CD1c-positive myeloid dendritic cell (primary cell): Measurements from ENCODE around the gene PLA1A.
"Not testable (repeated sequence)": the region's sequence is repeated elsewhere in the genome, so short reads cannot be mapped to it uniquely, and the experiment has no call there.

Experiments
- DNase-seq: peaks from one replicate; pipeline ENCODE4 v3.0.0-alpha.2; 2016; ENCODE audit errors: extremely low spot score

The PLA1A gene

DNA sequence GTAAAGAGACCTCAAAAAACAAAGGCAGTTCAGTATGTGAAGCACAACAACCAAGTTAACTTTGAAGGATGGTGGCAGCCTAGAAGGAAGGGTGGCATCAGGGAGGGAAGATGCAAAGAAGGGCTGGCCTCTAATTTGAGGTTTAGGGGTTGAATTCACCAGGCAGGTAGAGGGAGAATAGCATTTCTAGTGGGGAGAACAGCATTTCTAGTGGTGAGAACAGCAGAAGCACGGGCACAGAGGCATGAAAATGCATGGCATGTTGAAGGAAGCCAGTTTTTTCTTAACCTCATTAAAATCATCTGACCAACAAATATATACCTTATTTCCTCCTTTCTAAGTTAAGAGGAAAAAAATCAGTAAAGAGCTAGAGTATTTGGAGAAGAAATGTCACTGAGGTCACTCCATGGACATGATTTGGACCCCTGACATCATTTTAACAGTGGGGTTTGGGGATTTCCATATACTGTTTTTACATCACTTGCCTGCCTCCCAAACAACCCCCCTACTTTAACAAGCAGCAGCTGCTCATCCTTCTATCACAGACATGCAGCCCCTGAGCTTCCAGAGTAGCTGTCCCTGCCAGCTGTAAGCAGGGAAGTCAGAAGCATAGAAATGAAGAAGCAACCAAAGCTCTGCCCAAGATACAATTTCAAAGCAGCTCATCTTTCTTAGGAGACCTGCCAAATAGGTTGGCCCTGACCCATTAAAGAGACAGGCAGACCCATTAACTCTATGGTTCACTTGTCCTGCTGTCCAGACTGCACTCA, 65.1 kb downstream of the PLA1A start:
- DNase-seq = no peak

DNA sequence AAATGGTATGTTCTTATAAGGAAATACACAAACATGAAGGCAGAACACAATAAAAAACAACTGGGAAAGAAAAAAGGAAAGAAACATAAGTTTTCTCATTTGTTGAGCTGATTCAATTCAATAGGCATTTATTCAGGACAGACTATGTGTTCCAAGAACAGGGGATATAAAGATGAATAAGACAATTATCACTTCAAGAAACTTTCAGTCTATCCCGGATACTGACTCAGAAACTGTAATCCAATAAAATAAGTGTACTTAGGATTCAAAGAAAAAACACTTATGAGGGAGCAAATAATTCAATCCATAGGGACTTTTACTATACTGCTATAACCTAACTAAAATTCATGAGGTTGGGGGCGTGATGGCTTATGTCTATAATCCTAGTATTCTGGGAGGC, 66.2 kb downstream of the PLA1A start:
- DNase-seq = no peak

DNA sequence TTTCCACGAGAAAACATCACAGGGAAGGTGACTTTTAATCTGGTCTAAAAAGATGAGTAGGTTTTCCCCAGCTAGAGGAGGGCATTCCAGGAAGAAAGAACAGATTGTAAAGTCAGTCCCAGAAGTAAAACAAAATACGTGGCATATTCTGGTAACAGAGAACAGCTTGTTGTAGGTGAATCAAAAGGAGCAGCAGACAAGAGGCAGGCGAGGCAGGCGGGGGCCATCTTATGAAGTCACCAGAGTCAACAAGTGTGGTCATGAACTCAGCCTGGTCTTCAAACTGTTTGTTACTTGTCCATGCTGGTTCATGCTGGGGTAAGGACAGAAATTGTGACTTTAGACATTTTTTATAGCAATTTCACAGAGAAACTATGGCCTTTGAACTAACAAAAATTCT, 66.7 kb downstream of the PLA1A start:
- DNase-seq = no peak

DNA sequence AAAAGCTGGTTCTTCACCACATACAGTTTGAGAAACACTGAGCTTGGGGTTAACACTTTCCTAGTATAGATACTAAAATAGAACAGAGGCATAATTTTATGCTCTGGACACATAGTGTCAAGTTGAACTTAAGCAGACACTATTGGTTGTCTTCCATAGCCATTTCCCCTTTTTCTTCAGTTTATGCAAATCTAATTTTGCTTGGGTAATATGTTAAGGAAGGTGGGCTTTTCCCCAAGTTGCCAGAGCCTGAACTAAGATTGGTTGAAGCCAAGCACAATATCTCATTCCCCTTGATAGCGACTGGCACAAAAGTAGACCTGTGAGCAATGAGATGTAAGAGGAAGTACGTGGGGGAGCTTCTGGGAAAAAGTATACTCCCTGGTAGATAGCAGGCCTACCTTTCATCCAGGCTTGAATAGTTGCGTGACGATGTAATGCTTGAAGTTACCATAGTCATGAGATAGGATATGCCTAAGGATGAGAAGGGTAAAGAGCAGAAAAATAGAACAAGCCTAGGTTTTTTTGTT, 67.2 kb downstream of the PLA1A start:
- DNase-seq = peak; percentile 31

DNA sequence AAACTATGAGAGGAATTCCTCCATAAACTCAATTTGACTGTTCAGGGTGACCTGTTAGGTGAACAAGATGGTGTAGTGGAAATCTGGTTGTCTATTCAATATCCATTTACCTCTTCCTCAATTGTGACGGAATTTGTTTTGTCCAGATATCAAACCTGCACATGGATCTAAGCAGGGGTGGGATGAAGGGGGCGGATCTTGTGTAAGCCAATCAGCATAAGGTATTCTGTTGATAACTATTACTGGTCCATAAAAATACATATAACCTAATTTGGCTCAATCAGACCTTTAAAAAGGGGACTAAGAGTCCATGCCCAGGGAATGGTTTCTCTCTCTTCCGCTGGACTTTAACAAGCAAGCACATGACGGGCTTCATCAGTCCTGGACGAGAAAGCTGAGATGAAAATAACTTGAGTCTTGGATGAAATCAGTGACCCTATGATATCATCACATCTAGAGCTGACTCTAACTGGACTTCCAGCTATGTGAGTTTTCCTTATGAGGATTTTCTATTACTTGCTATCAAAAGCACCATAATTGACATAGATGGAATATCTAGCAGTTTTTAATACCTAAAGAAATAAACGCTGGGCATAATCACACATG, 68.4 kb downstream of the PLA1A start:
- no peak for DNase-seq

DNA sequence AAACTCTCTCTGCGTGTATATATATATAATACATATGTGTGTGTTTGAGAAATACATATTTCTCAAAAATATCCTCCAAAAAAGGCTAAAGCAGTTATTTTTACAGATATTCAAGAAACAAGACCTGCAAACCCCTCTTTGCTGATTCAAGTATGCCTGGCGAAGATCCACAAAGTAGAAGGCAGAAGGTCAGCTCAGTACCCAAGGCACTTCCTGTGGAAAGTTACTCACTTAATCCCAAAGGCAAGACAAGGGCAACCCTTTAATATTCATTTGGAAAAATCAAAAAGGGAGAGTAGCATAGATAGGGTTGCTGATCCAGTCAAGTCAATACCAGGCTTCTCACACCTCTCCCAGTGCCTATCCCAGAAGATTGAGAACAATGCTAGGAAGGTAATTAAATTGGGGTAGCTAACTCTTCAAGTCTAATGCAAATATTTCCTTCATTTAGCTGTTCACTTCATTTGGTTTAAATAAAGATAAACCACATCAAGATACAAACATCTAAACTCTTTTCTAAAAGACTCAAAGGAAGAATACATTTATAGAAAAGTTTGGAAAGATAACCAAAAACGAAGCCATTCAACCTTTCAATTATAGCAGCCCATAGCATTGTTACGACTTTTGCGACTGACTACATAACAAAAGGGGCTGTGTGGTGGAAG, 72.4 kb downstream of the PLA1A start:
- DNase-seq = no peak

DNA sequence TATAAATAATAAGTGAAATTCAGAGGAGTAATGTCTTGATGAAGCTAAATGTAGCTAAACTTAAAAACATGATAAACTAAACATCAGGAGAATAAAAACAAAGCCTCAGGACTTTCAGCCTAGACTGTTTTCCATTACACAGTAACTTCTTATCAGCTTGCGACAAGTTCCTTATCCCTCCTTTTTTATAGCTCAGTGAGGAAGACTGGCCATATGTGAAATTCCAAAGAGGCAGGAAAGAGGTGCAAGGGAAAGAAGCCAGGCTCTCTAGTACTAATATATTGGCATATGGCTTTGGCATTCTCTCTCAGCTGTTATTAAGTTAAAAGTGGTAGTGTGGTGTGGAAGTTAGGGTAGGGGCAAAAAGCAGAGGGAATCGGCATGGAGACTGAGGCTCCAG, 75.1 kb downstream of the PLA1A start:
- no peak for DNase-seq

DNA sequence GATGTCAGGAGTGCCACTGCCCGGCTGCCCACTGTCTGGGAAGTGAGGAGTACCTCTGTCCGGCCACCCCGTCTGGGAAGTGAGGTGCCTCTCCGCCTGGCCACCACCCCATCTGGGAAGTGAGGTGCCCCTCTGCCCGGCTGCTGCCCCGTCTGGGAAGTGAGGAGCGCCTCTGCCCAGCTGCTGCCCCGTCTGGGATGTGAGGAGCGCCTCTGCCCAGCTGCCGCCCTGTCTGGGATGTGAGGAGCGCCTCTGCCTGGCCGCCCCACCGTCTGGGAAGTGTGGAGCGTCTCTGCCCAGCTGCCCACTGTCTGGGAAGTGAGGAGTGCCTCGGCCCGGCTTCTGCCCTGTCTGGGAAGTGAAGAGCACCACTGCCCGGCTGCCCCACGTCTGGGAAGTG, 76.2 kb downstream of the PLA1A start:
- DNase-seq = no peak

DNA sequence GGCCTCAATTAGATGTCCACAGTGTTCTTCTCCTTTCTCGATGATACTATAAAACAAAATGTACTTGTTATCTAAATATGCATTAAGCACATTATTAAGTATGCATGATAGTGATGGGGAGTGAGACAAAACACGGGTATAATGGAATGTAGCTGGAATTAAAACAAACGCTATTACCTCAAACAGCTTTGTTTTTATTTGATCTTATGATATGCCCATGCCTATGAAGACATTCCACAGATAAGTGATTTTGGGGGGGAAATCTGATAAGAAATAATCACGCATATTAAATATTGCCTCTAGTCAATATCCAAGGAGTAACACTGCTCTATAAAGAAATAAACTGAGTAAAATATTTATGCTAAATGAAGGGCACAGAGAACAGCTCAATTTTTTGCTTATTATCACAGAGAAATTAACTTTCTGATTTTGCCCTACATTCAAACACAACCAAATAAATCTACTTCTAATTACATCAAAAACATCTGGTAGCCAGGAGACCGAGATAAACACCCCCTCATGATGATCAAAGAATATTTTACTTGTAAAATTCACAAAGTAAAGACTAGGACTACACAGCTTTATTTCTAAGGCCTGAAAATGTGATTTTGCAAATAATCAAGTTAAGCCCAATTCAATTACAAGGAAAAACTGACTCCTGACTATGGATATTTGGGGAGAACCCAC, 77.6 kb downstream of the PLA1A start:
- no peak for DNase-seq

DNA sequence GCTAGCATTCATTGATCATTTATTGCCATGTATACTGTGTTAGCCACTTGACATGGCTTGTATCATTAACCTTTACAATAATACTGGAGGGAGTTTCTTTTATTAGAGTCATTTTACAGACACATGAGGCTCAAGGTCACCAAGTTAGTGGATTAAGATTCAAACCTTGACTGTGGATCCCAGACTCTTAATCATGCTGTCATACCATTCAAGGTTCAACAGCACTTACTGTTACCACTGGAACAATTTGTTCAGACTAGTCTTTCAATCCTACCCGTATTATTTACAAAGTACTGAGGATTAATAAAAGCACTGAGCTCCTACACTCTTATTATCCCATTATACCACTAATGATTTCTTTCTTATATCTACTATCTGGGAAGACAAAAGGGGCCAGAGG, 78.3 kb downstream of the PLA1A start:
- DNase-seq = no peak

DNA sequence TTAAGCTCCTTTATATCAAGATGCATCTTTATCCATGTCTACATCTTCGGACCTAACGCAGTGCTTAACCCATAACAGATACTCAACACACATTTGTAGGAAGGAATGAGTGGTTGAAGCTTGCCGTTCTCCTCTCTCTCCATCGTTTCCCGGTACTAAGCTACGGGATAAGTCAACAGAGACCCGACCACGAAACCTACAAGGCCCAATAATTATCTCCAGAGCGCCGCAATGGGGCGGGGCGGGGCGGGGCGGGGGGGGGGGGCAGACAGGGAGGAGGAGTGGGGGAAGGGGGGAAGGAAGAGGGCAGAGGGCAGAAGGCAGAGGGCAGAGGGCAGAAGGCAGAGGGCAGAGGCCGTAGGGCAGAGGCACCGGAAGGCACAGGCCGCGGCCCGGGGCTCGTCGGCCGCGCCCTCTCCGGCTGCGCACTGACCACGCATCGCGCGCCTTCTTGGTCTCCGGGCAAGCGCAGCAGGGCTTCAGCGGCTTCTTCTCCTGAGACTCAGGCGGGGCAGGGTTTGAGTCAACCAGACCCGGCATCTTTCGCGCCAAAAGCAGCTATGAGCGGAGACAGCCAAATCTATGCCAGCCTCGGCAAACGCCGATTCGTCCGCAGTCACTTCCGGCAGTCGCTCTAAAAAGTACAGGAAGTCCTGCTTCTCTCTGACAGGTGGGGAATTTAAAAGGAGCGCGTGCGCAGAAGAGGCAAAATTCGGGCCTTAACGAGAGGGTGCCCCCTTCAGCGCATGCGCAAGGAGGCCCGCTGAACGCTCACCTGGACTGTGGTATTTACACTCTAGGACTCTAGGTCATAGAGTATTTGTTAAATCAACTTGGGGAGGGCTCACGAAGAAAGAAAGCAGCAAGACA, 79.3 kb downstream of the PLA1A start, which contains the start of gene COX17:
Gene COX17 (minus strand): TSS at position 636 of the 870 bp plus-strand sequence. CDS start 96 bp downstream, at position 540.
- peak; percentile 96 for DNase-seq

DNA sequence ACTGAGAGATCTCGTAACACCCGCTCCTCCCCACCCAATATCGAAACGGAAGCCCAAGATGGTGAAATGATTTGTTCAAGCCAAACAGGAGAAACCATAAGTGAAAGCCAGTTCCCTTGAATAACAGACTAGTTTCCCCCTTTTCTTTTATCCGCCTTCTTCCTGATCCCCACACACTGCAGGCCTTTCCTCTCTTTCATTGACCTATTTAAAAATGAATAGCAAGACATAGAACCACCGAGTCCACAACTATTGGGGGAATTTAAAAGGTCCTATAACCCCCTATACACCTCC, 79.9 kb downstream of the PLA1A start:
- DNase-seq = no peak

DNA sequence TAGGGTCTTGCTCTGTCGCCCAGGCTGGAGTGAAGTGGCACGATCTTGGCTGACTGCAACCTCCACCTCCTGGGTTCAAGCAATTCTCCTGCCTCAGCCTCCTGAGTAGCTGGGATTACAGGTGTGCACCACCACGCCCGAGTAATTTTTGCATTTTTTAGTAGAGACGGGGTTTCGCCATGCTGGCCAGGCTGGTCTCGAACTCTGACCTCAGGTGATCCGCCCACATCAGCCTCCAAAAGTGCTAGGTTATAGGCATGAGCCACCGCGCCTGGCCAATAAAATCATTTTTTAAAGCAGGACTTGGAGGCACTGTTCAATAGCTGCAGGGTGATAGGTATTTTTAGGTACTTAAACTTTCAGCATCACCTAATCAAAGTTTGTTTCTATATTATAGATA, 80.5 kb downstream of the PLA1A start:
- not testable (repeated sequence) for DNase-seq
